ENCODE results near the gene ATPAF2.

ATPAF2 gene

DNA sequence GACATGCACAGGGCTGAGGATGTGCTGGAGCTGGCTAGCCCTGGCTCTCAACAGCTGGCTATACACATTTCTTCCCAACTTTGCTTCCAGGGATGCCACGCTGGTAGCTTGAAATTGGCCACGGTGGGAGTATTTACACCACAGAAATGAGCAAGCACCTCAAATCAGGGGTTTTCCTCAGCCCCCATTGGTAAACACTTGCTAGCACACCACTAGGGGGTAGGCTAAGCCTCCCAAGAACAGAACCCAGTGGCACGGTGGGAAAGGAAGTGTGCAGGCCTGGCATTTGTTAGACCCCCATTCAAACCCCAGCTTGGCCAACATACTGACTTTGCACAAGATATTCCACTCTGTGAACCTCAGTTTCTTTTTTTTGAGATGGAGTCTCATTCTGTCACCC, 53.4 kb downstream of the ATPAF2 start:
- DNase-seq (ENCODE audit: low read depth), result no peak

DNA sequence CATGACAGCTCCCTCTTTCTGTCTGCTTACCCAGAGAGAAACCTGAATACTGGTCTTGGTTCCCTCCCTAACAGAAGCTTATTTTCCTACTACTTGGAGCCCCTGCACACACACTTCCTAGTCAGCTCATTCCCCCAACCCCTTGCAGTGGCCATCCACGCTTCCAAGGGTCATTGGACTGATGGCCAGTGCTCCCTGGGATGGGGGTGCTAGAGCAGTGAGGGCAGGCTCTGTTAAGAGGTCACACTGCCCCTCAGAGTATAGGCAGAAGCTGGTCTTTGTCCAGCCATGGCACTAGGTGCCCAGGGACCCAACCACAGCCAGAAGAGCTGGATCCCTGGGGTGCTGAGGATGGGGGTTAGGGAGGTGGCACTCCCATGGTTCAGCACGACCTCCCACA, 53.8 kb downstream of the ATPAF2 start:
- DNase-seq (ENCODE audit: low read depth), result no peak

DNA sequence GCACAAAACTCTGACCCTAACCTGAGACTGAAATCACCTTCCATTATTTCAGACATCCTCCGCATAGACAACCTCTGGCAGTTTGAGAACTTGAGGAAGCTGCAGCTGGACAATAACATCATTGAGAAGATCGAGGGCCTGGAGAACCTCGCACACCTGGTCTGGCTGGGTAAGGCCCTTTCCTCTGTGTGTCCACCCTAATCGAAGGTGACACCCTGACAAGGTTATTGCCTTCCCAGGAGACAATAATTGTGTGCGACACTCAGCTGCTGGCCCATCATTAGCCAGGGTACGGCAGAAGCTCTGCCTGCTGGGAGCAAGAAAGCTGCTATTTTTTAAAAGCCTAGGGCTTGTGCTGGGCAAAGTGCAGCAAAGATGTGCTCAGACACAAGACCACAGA, 55.2 kb downstream of the ATPAF2 start:
- no peak for DNase-seq (ENCODE audit: low read depth)

DNA sequence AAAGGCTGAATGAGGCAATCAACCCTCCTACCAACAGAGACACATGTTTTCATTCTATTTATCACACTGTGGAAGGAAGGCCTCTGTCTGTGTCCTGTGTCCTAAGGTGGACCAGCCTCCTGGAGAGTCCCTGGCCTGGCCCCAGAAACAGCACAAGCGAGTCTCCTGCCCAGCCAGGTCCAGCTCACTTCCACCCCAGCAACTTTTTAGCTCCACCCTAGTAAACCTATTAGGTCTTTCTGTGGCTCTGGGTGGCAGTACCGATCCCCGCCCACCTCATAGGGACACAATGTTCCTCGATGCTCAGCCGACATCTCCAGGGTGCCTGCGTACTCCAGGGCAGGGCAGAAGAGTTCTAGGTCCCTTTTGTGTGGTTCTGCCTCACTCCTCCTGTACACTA, 55.6 kb downstream of the ATPAF2 start:
- DNase-seq (ENCODE audit: low read depth), result no peak

DNA sequence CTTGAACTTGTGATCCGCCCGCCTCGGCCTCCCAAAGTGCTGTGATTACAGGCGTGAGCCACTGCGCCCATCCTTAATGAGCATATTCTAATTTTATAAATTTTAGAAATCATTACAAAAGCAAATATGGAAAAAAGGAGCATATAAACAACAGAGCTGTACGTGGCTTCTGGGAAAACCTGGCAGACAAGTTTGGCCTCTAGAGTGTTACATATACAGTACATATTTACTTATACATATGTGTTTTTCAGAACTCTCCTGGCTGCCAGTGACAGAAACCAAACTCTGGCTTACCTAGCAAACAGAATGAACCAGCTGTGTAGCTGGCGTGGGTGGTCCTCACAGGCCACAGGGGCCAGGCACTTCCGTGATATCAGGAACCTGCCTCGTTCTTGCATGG, 56.2 kb downstream of the ATPAF2 start:
- DNase-seq (ENCODE audit: low read depth), result no peak

DNA sequence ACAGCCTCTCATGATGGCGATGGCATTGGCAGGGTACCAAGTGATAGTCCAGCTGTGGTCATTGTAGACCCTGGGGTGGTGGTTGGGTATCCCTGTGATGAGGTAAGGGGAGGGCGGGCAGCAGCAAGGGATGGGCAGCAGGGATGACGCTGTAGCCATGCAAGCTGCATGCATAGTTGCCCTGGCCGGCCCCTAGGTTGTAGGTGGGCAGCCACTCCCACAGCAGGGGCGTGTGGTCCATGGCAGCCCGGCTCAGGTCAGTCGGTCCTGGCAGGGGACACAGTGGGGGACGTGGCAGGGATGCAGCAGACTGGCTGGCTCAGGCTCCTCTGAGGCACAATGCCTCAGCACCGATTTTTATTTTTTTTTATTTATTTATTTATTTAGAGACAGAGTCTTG, 57.6 kb downstream of the ATPAF2 start:
- no peak for DNase-seq (ENCODE audit: low read depth)

DNA sequence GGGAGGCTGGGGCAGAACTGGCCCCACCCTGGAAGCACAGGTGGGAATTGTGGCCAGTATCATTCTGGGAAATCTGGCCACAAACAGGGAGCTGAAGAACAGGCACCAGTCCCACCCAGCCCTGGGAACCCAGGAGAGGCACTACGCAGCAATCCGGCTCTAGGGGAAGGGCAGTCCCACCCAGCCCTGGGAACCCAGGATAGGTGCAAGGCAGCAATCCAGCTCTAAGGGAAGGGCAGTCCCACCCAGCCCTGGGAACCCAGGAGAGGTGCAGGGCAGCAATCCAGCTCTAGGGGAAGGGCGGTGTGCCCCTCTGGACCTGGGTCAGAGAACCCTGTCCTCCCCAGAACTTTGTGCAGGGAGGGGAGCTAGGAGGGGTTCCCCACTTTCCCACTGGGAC, 59.2 kb downstream of the ATPAF2 start:
- no peak for DNase-seq (ENCODE audit: low read depth)

DNA sequence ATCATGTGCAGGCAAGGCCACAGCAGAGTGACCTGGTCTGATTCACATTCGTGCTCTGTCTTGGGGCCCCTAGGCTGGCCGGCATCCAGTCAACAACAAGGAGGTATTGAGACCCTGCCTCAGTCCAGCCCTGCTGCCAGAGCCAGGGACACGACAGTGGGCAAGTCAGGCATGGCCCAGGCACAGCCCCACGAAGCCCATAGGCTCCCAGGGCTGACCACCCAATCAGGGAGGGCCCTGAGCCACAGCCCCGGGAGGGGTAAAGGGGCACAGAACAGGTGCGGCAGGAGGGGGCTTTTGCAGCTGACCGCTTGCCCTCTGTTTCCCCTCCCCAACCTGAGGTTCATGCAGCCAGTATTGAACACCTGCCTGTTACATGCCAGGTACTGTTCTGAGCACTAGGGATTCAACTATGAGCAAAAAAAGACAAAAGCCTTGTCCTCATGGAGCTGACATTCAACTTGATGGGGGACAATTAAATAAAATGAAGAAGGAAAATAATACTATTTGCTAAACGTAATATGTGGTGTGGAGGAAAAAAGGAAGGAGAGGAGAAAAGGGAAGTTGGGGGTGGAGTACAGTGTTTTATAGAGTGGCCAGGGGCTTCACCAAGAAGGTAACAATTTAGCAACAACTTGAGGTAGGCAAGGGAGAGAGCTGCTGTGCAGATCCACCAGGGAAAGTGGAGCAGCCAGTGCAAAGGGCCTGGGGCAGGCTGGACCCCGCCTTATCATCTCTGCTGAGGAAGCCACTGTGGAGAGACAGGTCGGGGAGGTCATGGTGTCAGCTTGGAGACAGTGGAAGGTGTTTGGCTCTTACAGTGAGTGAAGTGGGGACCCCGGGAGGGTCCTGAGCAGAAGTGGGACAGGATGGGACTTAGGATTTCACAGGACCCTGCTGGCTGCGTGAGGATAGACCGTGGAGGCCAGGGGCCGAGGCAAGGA, 60.2 kb downstream of the ATPAF2 start:
- no peak for DNase-seq (ENCODE audit: low read depth)

DNA sequence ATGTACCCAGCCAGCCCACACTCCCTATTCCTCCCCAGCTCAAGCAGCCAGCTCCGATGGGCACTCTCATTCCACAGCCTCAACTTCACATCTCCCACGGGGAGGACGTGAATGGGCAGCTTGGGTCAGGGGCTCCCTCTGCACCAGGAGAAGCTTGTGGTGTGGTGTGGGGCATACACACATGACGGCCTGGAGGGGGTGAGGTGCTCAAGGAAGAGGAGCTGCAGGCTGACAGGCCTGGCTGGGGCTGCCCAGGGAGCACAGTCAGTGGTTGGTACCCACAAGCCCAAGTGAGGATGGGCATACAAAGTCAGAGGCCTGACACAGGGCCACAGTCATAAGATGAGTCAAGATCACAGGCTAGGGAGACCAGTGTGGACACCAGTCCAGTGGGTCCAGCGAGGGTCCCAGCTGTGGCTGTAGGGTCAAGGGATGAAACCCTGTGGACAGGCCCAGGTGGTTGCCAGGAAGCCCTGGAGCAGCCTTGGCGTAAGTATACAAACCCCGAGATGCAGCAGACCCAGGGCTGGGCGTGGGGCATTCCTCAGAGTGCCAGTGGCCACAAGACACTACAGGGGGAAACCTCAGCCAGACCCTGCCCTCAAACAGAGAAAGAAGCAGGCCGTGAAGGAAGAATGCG, 61.9 kb downstream of the ATPAF2 start:
- no peak for DNase-seq (ENCODE audit: low read depth)

DNA sequence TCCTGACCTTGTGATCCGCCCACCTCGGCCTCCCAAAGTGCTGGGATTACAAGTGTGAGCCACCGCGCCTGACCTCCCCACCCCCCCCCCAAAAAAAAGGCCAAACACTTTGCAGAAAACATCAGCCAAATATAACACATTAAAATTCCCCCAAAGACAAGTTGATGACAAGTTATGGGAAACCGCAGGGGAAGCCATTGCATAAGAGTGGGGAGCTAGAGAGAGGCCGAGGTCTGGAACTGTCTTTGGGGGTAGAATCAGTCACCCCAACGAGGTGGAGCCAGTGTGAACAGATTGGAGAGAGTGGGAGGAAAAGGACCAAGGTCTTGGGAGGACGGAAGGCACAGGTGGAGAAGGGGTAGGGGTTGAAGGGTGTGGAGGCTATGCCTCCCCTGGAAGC, 63.5 kb downstream of the ATPAF2 start:
- DNase-seq (ENCODE audit: low read depth), result no peak

DNA sequence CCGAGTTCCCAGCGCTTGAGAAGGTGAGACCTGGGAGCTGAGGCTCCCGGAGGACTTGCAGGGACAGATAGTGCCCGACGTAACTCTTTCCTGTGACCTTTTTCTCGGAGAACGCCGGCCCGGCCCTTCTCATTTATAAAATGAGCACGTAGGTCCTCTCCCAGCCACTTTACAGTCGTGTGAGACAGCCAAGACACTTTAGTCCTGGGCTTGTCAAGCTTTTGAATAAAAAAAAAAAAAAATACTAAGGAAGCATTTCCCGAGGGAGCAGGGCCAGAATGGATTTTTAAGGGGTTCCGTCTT, 66.1 kb downstream of the ATPAF2 start:
- no peak for DNase-seq (ENCODE audit: low read depth)

DNA sequence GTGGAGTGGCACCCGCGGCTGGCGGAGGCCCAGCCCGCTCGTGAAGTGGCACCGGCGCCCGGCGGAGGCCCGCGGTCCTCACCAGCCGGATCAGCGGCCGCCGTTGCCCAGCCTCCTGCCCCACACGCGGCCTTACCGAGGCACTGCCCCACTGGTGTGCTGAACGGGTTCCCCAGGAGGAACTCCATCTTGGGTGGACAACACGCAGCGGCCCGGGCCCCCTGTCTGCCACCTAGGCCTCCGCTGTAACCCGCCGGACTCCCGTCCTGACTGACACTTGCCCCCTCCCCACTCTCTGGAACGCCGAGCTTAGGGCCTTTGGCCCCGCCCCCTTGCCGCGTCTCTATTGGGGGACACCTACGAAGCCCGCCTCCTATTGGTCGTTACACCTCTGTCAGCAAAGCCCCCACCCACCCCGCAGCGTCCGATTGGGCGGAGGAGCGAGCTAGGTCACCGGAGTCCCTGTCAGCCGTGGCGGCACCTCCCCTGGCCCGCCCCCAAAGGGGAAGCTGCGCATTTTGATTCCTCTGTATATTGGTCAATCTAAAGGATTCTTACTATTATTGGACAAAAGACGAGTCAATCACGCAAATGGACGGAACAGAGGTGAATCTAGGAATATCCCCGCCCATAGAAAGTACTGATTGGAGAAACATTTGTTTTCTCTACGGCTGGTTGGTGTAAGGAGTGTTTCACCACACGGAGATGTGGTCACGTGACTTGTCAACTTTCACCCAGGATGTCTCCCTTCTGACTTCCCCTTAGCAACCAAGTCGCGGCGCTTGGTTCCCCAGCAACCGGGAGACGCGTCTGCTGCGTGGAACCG, 66.6 kb downstream of the ATPAF2 start, which contains the start of the genes DRC3 and TOM1L2:
TSS of gene DRC3 (plus strand) at position 737 of the 826 bp plus-strand sequence. CDS start 4,737 bp downstream, outside the sequence.
TSS of gene TOM1L2 (minus strand) at position 275 of the 826 bp plus-strand sequence. CDS start at position 188, 87 bp downstream.
- DNase-seq (ENCODE audit: low read depth), result peak; percentile 99

DNA sequence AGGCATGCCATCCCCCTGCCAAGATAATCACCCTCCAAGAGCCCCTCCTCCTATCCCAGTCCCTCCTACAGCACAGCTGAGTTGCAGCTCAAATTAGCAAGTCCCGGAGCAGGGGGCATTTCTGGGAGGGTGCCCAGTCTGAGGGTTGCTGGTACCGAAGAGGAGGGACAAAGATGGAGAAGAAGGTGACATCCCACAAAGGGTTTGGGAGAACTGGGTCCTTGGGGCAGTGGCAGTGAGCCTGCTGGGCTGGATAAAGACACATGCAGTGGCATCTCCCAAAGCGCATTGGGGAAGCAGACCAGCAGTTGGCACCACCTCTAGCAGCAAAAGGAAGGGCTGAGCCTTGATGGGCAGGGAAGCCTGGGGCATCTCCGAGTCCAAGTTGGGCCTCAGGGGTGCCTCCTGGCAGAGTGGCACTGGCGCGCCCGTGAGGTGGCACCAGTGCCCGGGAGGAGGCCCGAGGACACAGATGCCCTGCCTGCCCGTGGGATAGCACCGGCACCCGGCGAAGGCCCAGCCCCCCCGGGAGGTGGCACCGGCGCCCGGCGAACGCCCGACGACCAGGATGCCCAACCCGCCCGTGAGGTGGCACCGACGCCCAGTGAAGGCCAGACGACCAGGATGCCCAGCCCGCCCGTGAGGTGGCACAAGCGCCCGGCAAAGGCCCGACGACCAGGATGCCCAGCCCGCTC, 67.4 kb downstream of the ATPAF2 start:
- DNase-seq (ENCODE audit: low read depth), result no peak

DNA sequence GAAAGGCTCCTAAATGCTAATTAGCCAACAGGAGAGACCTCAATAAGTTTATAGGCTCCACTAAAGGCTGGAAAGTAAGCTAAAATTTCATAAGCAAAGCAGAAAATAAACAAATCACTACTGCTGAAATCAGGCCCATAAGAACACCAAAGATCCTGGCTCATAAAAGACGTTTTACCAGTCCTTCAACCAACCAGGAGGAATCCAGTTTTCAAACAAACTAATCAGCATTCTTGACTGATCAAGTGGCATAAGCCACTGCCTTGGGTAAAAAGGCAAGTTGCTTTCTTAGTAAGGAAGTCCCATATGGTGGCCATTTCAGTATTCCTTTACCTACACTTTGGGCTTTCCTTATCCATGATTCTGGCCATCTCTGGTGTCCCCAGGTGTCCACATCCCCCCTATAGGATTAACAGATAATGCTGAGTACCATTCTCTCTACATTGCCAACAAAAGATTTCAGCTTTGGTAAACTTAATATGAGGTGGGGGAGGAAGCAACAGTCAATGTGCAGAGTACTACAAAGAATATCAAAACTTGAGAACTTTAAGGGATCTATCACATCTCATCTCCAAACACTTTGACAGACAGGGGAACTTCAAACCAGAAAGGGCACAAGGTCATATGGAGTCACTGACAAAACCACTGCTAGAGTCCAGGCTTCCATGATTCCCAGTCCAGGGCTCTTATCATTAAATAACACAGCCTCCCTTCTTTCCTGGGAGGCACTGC, 68.1 kb downstream of the ATPAF2 start:
- DNase-seq (ENCODE audit: low read depth), result no peak

All from stimulated activated CD8-positive, alpha-beta memory T cell treated with anti-CD3 and anti-CD28 coated beads, Interleukin-12 subunit alpha, Interleukin-12 subunit beta, amount 100 ng/mL, for 4 hours (primary cell).